NCI-H1694 (cell line): ENCODE data around the gene BSG.
"Not testable (repeated sequence)": the region's sequence is repeated elsewhere in the genome, so short reads cannot be mapped to it uniquely, and the experiment has no call there.

Source experiments
- DNase-seq: peaks from one replicate; lab custom pipeline; 2025; lab: John Stamatoyannopoulos, UW

Gene BSG

GRCh38 chr19:604355-604754, 32.0 kb downstream of the BSG start:
- no peak for DNase-seq

GRCh38 chr19:605061-605971, 32.9 kb downstream of the BSG start:
- DNase-seq: not testable (repeated sequence)

GRCh38 chr19:607301-608154, 35.1 kb downstream of the BSG start:
- no peak for DNase-seq

- no peak for DNase-seq
Measured at GRCh38 chr19:608155-609003, 36.0 kb downstream of the BSG start.

- DNase-seq: no peak
Measured at GRCh38 chr19:609004-609346, 36.6 kb downstream of the BSG start.

GRCh38 chr19:610071-610800, 37.8 kb downstream of the BSG start:
- no peak for DNase-seq

- no peak for DNase-seq
Measured at GRCh38 chr19:610801-611480, 38.5 kb downstream of the BSG start.

- DNase-seq: no peak
Measured at GRCh38 chr19:611481-611868, 39.1 kb downstream of the BSG start.

- DNase-seq: no peak
Measured at GRCh38 chr19:612941-613340, 40.5 kb downstream of the BSG start.

- DNase-seq: no peak
Measured at GRCh38 chr19:613732-614567, 41.6 kb downstream of the BSG start.

GRCh38 chr19:615619-616018, 43.2 kb downstream of the BSG start:
- no peak for DNase-seq

GRCh38 chr19:616062-616700, 43.8 kb downstream of the BSG start:
- no peak for DNase-seq

- DNase-seq: no peak
Measured at GRCh38 chr19:616747-617526, 44.5 kb downstream of the BSG start.

- no peak for DNase-seq
Measured at GRCh38 chr19:617551-618246, 45.3 kb downstream of the BSG start.

GRCh38 chr19:618247-618619, 45.8 kb downstream of the BSG start:
- no peak for DNase-seq

- no peak for DNase-seq
Measured at GRCh38 chr19:618674-619285, 46.4 kb downstream of the BSG start.

- no peak for DNase-seq
Measured at GRCh38 chr19:619286-620002, 47.0 kb downstream of the BSG start.
